Activated B cell treated with CpG ODN at 0.5 μM for 24 hours (primary cell): Measurements from ENCODE around the gene PANK4. TPM values are rescaled to one million over a fixed set of nuclear protein-coding genes. Genes with fewer than 3 reads are reported as not detected.
A peak's percentile ranks its signal among the peaks of the same experiment; 100 is the strongest.

Source experiments
- ATAC-seq: fragments of 200-7000 bp; cut with Tn5 transposase; one replicate; pipeline ENCODE4 v1.10.0; 2021; ENCODE audit warnings: low read depth, mild to moderate bottlenecking, moderate library complexity
- CTCF ChIA-PET: fragments of 350-600 bp; sonication (Branson Sonifier 250); formaldehyde crosslinking; loops from one replicate; lab custom pipeline; 2021; ENCODE audit warnings: antibody characterized with exemption; lab: Charles Lee
- POLR2A ChIA-PET: fragments of 350-600 bp; sonication (Branson Sonifier 250); formaldehyde crosslinking; loops from one replicate; lab custom pipeline; 2021; ENCODE audit warnings: antibody characterized with exemption; lab: Charles Lee
- DNase-seq: peaks from one replicate; pipeline ENCODE4 v3.0.0; 2022
- H3K27ac Mint-ChIP-seq: one replicate; pipeline ENCODE4 v1.8.0; 2020; ENCODE audit warnings: mixed read lengths
- H3K27me3 Mint-ChIP-seq: one replicate; pipeline ENCODE4 v1.8.0; 2021; ENCODE audit warnings: mixed read lengths
- H3K36me3 Mint-ChIP-seq: one replicate; pipeline ENCODE4 v1.8.0; 2021; ENCODE audit warnings: low read depth, mixed read lengths
- H3K4me1 Mint-ChIP-seq: one replicate; pipeline ENCODE4 v1.8.0; 2021; ENCODE audit warnings: mixed read lengths
- H3K4me3 Mint-ChIP-seq: one replicate; pipeline ENCODE4 v1.8.0; 2020; ENCODE audit warnings: mild to moderate bottlenecking, mixed read lengths
- H3K9me3 Mint-ChIP-seq: one replicate; pipeline ENCODE4 v1.8.0; 2020; ENCODE audit warnings: mixed read lengths
- intact Hi-C: fragments of 100-400 bp; cut with micrococcal nuclease; formaldehyde crosslinking; loops from one replicate; pipeline ENCODE4 v1.15.1; 2024
- total RNA-seq: library from RNA; stranded (reverse); gene quantifications from 2 replicates; pipeline ENCODE4 v1.2.3, GENCODE V29; 2022
- TF ChIP-seq, protein P1 (sequence below): fragments of 200-600 bp; IDR thresholded peaks from one replicate; pipeline ENCODE4 v1.8.0; 2022; ENCODE audit warnings: antibody characterized with exemption, mild to moderate bottlenecking

The PANK4 gene
- total RNA-seq, result 43.1 and 54.0 TPM in 2 replicates

DNA sequence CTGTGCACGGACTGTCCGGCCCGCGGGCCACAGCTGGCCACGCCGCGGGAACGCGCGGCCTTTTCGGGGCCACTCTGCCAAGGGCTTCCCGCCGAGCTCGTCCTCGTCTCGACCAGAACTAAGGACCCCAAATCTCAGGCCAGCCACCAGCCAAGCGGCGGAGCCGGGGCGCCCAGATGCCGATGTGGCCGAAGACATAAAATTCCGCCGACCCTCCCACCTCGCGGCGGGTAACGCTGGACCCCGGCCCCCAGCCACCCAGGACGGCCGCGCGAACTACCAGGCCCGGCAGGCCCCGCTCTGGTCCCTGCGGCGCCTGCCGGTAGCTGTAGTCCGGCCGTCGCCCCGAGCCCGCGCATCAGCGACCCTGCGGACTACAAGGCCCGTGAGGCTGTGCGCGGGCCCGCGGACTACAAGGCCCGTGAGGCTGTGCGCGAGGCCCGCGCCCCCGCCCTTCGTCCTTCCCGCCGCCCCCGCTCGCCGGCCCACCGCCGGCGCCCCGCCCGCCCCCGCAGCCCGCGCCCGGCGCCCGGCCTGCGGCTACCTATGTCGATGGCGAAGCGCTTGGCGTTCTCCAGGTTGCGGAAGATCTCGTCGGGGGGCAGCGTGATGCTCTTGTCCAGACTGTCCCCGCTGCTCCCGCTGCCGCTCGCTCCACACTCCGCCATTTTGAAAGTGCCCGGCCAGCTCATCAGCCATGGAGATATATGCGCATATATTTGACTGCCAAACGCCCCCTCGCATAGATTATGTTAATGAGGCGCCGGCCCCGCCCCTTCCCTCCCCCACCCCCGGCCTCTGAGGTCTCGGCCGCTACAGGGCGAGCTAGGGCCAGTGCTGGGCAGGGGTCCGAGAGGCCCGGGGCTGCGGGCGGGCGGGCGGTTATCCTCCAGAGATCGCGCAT, at the start of gene PANK4:
Gene PANK4, minus strand, starts transcription at position 677 of the 904 bp plus-strand sequence. Its CDS starts 9 bp downstream, at position 668.
- peaks cover 3% of the 10 kb centered on the region for H3K27me3 Mint-ChIP-seq
- no peaks in the 10 kb centered on the region for H3K9me3 Mint-ChIP-seq
- peaks cover 45% of the 10 kb centered on the region for H3K4me1 Mint-ChIP-seq
- DNase-seq, result peak; percentile 90
- H3K27ac Mint-ChIP-seq, result peak within 1 kb of the TSS; percentile 96
- ATAC-seq, result peak; percentile 93
- ChIA-PET CTCF (interaction anchor here (0.7 to 2.3 kb wide), 5 partner anchors 22 to 331 kb away, joined by 3 to 16 read pairs (median 4); partner anchors contain the start of gene FAAP20), POLR2A (interaction anchor here (0.5 to 6.7 kb wide), 25 partner anchors 11 to 1511 kb away, joined by 3 to 114 read pairs (median 5); partner anchors contain the start of genes FAAP20, MORN1, PEX10 and PRXL2B)
- intact Hi-C loops, result loop anchor here (1.0 to 2.0 kb wide), 8 partner anchors 22 to 1375 kb away; partner anchors contain the start of genes C1orf174, MORN1, PEX10 and PRXL2B
- H3K4me3 Mint-ChIP-seq, result peak within 1 kb of the TSS; percentile 96
- TF ChIP-seq, protein P1, sequence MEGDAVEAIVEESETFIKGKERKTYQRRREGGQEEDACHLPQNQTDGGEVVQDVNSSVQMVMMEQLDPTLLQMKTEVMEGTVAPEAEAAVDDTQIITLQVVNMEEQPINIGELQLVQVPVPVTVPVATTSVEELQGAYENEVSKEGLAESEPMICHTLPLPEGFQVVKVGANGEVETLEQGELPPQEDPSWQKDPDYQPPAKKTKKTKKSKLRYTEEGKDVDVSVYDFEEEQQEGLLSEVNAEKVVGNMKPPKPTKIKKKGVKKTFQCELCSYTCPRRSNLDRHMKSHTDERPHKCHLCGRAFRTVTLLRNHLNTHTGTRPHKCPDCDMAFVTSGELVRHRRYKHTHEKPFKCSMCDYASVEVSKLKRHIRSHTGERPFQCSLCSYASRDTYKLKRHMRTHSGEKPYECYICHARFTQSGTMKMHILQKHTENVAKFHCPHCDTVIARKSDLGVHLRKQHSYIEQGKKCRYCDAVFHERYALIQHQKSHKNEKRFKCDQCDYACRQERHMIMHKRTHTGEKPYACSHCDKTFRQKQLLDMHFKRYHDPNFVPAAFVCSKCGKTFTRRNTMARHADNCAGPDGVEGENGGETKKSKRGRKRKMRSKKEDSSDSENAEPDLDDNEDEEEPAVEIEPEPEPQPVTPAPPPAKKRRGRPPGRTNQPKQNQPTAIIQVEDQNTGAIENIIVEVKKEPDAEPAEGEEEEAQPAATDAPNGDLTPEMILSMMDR, result no peak
- H3K36me3 Mint-ChIP-seq, result peaks cover 19% of the 10 kb centered on the region

DNA sequence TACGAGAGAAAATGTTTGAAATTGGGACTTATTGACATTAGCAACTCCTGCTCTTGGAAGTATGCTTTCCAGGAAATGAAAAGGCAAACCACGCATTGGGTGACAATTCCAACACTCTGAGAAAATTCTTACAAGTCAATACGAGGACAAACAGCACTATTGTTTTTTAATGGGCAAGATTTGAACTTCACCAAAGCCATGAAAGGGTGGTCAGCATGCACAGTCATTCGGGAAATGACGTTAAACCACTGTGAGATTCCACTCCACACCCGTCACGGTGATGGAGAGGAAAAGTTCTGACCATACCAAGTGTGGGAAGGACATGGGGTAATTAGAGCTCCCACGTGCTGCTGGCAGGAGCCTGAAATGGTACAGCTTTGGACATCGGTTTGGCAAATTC, 48.0 kb upstream of the PANK4 start:
- Mint-ChIP-seq H3K36me3 (no peaks in the 10 kb centered on the region), H3K4me3 (no peak overlapping the region), H3K27me3 (no peaks in the 10 kb centered on the region), H3K9me3 (peaks cover 15% of the 10 kb centered on the region), H3K4me1 (peaks cover 57% of the 10 kb centered on the region), H3K27ac (no peak overlapping the region)
- ChIA-PET POLR2A (no interaction called here), CTCF (no interaction called here)
- DNase-seq (no peak), ATAC-seq (no peak)
- intact Hi-C loops, result no loop called here
- TF ChIP-seq, protein P1, result no peak

DNA sequence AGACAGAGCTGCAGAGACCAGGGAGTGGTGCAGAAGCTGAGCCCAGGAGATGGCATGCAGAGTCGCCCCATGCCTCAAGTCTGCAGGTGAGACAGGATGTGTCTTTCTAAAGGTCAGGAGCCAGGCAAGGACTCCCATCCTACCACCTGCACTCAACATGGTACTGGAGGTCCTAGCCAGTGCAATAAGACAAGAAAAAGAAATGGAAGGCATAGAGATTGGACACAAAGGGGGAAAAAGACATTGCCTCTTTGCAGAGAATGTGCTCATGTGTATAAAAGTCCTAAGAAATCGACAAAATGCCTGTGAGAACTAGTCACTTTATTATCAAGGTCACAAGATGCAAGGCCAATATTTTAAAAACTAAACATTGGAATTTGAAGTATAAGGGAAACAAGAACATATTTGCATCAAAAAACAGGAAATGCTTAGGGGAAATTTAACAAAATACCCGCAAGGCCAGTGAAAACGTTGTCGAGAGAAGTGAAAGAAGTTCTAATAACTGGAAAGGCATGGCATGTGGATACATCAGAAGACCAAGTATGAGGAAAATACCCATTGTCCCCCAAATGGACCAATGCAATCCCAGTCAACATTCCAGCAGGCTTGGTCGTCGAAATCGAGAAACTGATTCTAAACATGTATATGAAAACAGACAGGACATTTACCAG, 47.0 kb upstream of the PANK4 start:
- peaks cover 49% of the 10 kb centered on the region for H3K4me1 Mint-ChIP-seq
- TF ChIP-seq, protein P1, result no peak
- no peak for DNase-seq
- intact Hi-C loops, result no loop called here
- no peaks in the 10 kb centered on the region for H3K36me3 Mint-ChIP-seq
- no peak overlapping the region for H3K4me3 Mint-ChIP-seq
- peak overlapping the region; percentile 43 for H3K27ac Mint-ChIP-seq
- ChIA-PET CTCF (no interaction called here), POLR2A (interaction anchor here (1.0 to 1.3 kb wide), 2 partner anchors 12 to 17 kb away, joined by 3 to 4 read pairs; partner anchors contain the start of gene TNFRSF14)
- peaks cover 15% of the 10 kb centered on the region for H3K9me3 Mint-ChIP-seq
- H3K27me3 Mint-ChIP-seq, result no peaks in the 10 kb centered on the region
- ATAC-seq, result no peak

DNA sequence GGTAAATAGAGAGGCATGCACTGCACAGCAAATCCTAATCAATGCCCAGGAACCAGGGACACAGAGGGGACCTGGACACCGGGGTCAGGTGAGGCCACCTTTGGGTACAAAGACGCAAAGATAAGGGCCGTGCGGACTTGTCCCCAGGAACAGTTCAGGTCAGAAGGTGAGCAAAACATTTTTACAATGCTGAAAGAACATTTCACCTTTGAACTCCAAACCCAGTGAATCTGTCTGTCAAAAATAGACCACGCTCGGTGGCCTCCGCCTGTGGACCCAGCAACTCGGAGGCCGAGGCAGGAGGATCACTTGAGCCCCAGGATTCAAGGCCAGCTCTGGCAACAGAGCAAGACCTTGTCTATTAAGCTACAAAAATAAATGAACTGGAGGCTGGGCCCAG, 45.0 kb upstream of the PANK4 start:
- POLR2A ChIA-PET, result interaction anchor here (0.6 to 1.6 kb wide), 3 partner anchors 13 to 1106 kb away, joined by 4 to 12 read pairs (median 8); partner anchors contain the start of gene TNFRSF14
- TF ChIP-seq, protein P1, result no peak
- Mint-ChIP-seq H3K36me3 (no peaks in the 10 kb centered on the region), H3K4me3 (no peak overlapping the region), H3K27me3 (no peaks in the 10 kb centered on the region), H3K4me1 (peaks cover 31% of the 10 kb centered on the region), H3K27ac (no peak overlapping the region), H3K9me3 (peaks cover 15% of the 10 kb centered on the region)
- CTCF ChIA-PET, result no interaction called here
- no peak for DNase-seq
- intact Hi-C loops, result no loop called here
- ATAC-seq, result no peak
